Choroid plexus epithelial cell (primary cell): ENCODE results near the gene TMEM236.

ENCODE experiments used
- DNase-seq: peaks from one replicate; pipeline ENCODE4 v3.0.0-alpha.2; 2010; ENCODE audit warnings: low read depth
- H3K4me3 ChIP-seq: 2 replicates; pipeline ENCODE4 v1.5.1; 2011; ENCODE audit warnings: low read depth, mild to moderate bottlenecking, control low read depth, low read length, moderate library complexity
- TF ChIP-seq, protein P1 (sequence below): conservative IDR thresholded peaks from 2 replicates; pipeline ENCODE4 v1.5.1; 2011; ENCODE audit warnings: low read depth, mild to moderate bottlenecking, control low read depth, inconsistent platforms, low read length, moderate library complexity

TMEM236 gene

DNA sequence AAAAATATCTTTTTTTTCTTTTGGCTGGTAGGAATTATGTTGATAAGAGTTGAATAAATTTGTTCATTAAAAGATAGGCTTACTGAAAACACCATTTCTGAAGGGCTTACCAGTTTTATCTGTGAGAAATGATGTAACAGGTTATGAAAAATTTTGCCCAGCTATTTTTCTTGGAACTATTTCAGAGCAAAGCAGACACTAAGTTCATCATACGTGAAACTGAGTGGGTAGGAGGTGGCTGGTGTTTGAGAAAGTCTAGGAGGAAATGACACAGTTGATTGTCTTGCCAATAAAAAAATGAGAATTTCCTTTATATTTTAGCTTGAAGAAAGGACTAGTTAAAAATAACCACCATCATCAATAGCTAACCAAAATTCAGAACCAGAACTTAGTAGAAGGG, 51.0 kb downstream of the TMEM236 start:
- no peak overlapping the region for H3K4me3 ChIP-seq
- TF ChIP-seq, protein P1, sequence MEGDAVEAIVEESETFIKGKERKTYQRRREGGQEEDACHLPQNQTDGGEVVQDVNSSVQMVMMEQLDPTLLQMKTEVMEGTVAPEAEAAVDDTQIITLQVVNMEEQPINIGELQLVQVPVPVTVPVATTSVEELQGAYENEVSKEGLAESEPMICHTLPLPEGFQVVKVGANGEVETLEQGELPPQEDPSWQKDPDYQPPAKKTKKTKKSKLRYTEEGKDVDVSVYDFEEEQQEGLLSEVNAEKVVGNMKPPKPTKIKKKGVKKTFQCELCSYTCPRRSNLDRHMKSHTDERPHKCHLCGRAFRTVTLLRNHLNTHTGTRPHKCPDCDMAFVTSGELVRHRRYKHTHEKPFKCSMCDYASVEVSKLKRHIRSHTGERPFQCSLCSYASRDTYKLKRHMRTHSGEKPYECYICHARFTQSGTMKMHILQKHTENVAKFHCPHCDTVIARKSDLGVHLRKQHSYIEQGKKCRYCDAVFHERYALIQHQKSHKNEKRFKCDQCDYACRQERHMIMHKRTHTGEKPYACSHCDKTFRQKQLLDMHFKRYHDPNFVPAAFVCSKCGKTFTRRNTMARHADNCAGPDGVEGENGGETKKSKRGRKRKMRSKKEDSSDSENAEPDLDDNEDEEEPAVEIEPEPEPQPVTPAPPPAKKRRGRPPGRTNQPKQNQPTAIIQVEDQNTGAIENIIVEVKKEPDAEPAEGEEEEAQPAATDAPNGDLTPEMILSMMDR = no peak
- peak; percentile 45 for DNase-seq

DNA sequence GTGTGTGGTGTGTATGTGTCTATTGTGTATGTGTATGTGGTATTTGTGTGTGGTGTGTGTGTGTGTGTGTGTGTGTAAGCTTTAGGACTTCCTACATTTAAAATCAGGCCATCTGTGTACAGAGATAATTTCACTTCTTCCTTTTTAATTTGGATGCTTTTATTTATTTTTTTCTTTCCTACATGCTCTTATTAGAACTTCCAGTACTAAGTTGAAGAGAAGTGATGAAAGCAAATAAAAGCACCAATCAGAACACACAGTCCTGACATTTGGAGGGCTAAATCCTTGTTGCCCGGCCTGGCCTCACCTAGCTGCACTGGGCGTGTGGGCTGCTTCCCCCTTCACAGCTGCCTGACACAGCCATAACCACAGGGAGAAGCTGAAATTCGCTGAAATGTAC, 53.3 kb downstream of the TMEM236 start:
- no peak for DNase-seq
- TF ChIP-seq, protein P1 = no peak
- no peak overlapping the region for H3K4me3 ChIP-seq

DNA sequence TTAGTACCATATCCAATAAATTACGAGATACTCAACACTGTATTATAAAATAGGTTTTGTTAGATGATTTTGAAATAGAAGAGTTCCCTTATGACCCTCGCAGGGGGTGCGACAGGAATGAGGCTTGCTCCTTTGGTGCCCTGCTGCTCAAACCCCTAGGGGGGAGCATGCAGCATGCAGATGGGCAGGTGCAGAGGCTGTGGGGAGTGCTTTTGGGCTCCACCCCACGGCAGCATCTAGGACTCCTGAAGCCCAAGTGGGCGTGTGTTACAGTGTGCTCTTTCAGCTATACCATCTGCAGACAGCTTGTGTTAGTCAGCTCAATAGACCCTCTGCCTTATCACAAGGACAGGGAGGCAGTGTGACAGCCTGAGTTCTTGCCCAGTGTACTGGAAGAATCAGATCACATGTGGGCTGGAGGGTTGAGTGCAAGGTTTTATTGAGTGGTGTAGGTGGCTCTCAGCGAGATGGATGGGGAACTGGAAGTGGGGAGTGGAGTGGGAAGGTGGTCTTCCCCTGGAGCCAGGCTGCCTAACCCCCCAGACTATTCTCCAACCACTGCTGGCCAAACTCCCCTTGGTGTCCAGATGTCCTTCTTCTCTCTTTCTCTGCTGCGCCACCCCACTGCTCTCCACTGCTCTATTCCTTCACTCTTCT, 54.0 kb downstream of the TMEM236 start:
- TF ChIP-seq, protein P1 = no peak
- no peak overlapping the region for H3K4me3 ChIP-seq
- DNase-seq = no peak

DNA sequence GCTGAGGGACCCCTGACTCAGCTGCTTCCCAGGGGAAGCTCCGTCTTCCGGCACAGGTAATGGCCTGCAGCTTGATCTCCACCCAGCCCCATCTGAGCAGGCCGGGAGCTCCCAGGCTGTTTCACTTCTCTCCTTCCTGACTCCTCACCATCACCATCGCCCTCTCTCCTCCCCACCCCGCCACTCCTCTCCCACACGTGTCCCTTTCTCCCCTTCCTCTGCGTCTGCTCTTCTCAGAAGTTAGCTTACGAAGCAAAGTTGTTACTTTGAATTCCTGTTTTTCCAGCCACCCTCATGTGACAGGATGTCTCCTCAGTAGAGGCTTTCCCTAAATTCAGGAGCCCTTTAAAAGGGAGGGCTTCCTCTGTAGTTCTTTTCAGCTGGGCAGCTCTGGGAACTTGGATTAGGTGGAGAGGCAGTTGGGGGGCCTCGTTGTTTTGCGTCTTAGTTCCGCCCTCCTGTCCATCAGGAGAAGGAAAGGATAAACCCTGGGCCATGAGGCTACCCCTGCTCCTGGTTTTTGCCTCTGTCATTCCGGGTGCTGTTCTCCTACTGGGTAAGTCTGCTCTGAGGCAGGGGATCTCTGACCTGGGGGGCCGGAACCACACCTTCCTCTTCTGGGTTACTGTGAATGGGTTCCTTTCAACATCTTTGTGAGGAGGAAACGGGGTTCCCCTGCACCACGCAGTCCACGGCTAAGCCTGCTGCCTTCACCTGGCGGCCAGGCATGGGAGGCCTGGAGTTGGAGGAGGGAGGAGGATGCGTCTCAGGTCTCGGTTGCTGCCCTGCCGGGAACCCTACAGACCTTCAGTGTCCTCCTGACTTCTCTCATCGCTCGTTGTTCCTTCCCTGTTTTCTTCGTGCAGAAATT, 57.2 kb downstream of the TMEM236 start, which contains the start of gene MRC1:
MRC1 (plus strand) TSS at position 378 of the 871 bp plus-strand sequence; CDS start at position 496, 118 bp downstream.
- TF ChIP-seq, protein P1 = no peak
- no peak for DNase-seq
- H3K4me3 ChIP-seq = no peak within 1 kb of the TSS

DNA sequence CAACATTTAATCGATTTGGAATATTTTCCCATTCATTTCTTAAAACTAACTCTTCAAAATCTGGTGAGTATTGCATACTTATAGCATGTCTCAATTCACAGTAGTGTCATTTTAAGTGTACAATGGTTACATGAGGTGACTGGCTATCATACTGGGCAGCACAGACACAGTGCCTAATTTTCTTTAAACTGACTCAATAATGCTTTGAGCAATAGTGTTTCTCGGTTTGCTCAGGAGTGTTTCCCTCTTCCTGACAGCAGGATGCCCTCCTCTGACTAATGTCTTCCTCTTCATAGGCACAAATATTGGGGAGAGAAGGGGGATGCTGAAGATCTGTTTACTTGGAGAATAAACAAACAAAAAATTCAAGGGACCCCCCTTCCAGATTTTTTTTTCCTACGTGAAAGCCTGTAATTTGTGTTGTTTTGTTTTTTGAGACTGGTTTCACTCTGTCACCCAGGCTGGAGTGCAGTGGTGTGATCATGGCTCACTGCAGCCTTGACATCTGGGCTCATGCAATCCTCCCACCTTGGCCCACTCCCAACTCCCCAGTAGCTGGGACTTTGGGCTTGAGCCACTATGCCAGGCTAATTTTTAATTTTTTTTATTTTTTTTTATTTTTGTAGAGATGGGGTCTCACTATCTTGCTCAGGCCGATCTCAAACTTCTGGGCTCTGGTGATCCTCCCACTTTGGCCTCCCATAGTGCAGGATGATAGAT, 59.3 kb downstream of the TMEM236 start:
- no peak overlapping the region for H3K4me3 ChIP-seq
- DNase-seq = peak; percentile 11
- TF ChIP-seq, protein P1 = no peak

DNA sequence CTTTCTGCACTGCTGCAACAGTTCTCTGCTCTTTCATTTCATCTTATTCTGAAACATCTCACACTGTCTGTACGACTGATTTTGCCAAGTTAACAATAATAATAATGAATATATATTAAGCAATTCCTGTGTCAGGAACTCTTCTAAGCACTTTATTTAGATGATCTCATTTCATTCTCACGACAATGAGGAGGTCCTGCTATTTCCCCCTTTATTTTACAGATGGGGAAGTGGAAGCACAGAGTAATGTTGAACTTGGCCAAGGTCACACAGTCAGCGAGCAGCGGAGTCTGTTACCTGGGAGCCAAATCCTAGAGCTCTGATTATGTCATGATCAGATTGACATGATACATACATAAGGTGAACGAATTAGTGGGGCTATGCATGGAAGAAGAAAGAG, 63.0 kb downstream of the TMEM236 start:
- no peak overlapping the region for H3K4me3 ChIP-seq
- TF ChIP-seq, protein P1 = no peak
- DNase-seq = no peak
